HepG2 (cell line): Measurements from ENCODE around the gene FMN2.

Source experiments
- MYPOP ChIP-seq: sonication (generic); formaldehyde crosslinking; IDR thresholded peaks from 2 replicates; pipeline ENCODE4 v1.8.1; 2023; ENCODE audit warnings: mild to moderate bottlenecking, moderate library complexity, missing genetic modification reagents
- MZF1 ChIP-seq: sonication (generic); formaldehyde crosslinking; IDR thresholded peaks from 2 replicates; pipeline ENCODE4 v1.8.1; 2023; ENCODE audit warnings: mild to moderate bottlenecking, missing genetic modification reagents, borderline replicate concordance
- SNAPC5 ChIP-seq: sonication (generic); formaldehyde crosslinking; IDR thresholded peaks from 2 replicates; pipeline ENCODE4 v1.8.1; 2023; ENCODE audit warnings: mild to moderate bottlenecking, missing genetic modification reagents, borderline replicate concordance
- TF ChIP-seq, protein P1 (sequence below): sonication (generic); formaldehyde crosslinking; IDR thresholded peaks from 2 replicates; pipeline ENCODE4 v1.8.0; 2022; ENCODE audit warnings: missing genetic modification reagents, mild to moderate bottlenecking, moderate library complexity, borderline replicate concordance

DNA sequence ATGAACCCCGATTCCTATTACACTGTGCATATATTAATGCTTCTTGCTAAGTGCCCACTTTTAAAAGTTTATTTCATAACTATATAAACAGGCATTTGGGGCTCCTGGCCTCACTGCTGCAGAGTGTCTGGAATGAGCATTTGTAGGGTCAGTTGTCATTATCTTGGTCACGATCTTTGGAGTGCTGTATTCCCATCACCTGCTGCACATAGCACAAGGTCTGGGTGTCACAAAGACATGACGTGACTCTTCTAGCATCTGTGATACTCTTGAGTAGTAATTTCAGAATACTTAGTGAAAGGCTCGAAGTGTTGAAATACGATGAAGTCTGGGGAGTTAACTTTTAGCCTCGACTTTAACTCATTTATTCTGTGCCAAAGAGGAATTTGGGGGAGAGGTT, 186.4 kb downstream of the FMN2 start:
- TF ChIP-seq SNAPC5 (CRISPR knock-in tag), result no peak
- no peak for TF ChIP-seq MYPOP (CRISPR knock-in tag)
- TF ChIP-seq, protein P1, sequence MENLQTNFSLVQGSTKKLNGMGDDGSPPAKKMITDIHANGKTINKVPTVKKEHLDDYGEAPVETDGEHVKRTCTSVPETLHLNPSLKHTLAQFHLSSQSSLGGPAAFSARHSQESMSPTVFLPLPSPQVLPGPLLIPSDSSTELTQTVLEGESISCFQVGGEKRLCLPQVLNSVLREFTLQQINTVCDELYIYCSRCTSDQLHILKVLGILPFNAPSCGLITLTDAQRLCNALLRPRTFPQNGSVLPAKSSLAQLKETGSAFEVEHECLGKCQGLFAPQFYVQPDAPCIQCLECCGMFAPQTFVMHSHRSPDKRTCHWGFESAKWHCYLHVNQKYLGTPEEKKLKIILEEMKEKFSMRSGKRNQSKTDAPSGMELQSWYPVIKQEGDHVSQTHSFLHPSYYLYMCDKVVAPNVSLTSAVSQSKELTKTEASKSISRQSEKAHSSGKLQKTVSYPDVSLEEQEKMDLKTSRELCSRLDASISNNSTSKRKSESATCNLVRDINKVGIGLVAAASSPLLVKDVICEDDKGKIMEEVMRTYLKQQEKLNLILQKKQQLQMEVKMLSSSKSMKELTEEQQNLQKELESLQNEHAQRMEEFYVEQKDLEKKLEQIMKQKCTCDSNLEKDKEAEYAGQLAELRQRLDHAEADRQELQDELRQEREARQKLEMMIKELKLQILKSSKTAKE (CRISPR knock-in tag), result no peak
- TF ChIP-seq MZF1 (CRISPR knock-in tag), result no peak
